GM23338 (cell line): ENCODE results near the gene PKD1L1.

Experiments used
- CREB1 ChIP-seq: fragments of 250-450 bp; sonication (Bioruptor Pico); IDR thresholded peaks from 2 replicates; pipeline ENCODE4 v1.5.0; 2020; ENCODE audit warnings: low read depth, mild to moderate bottlenecking, moderate library complexity
- ETS1 ChIP-seq: IDR thresholded peaks from 2 replicates; pipeline ENCODE4 v1.6.1; 2016; ENCODE audit warnings: antibody characterized with exemption
- EZH2 ChIP-seq: fragments of 200-600 bp; sonication (generic); IDR thresholded peaks from one replicate; pipeline ENCODE4 v1.8.0; 2017; ENCODE audit warnings: antibody characterized with exemption, mild to moderate bottlenecking, low read depth; ENCODE audit not compliant: unreplicated experiment
- EZH2phosphoT487 ChIP-seq: fragments of 200-600 bp; sonication (generic); IDR thresholded peaks from one replicate; pipeline ENCODE4 v1.8.1; 2018; ENCODE audit warnings: antibody characterized with exemption; ENCODE audit not compliant: unreplicated experiment
- JUNB ChIP-seq: IDR thresholded peaks from one replicate; pipeline ENCODE4 v1.6.1; 2016; ENCODE audit warnings: antibody characterized with exemption; ENCODE audit not compliant: unreplicated experiment
- POLR2AphosphoS5 ChIP-seq: IDR thresholded peaks from 2 replicates; pipeline ENCODE4 v1.6.1; 2016; ENCODE audit warnings: antibody characterized with exemption, low read depth
- REST ChIP-seq: IDR thresholded peaks from one replicate; pipeline ENCODE4 v1.6.1; 2018; ENCODE audit warnings: antibody characterized with exemption; ENCODE audit not compliant: unreplicated experiment
- TF ChIP-seq, protein P1 (sequence below), 2 experiments: fragments of 200-600 bp in 1 of 2; sonication (generic) in 1 of 2; conservative IDR thresholded peaks; 2 replicates each; pipeline versions ENCODE4 v1.5.1 to v1.6.1; 2016 to 2017; ENCODE audit warnings: antibody characterized with exemption in 2 of 2, low read depth in 2 of 2, mild to moderate bottlenecking in 2 of 2, moderate library complexity in 1 of 2

- TF ChIP-seq, protein P1, sequence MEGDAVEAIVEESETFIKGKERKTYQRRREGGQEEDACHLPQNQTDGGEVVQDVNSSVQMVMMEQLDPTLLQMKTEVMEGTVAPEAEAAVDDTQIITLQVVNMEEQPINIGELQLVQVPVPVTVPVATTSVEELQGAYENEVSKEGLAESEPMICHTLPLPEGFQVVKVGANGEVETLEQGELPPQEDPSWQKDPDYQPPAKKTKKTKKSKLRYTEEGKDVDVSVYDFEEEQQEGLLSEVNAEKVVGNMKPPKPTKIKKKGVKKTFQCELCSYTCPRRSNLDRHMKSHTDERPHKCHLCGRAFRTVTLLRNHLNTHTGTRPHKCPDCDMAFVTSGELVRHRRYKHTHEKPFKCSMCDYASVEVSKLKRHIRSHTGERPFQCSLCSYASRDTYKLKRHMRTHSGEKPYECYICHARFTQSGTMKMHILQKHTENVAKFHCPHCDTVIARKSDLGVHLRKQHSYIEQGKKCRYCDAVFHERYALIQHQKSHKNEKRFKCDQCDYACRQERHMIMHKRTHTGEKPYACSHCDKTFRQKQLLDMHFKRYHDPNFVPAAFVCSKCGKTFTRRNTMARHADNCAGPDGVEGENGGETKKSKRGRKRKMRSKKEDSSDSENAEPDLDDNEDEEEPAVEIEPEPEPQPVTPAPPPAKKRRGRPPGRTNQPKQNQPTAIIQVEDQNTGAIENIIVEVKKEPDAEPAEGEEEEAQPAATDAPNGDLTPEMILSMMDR (conservative IDR thresholded peaks at IDR 0.05; ENCODE audit: low read depth in 2 of 2): no peak
- no peak for TF ChIP-seq POLR2AphosphoS5
- no peak for TF ChIP-seq EZH2phosphoT487
- TF ChIP-seq REST: no peak
- TF ChIP-seq EZH2: no peak
- no peak for TF ChIP-seq CREB1
- TF ChIP-seq JUNB: no peak
- TF ChIP-seq ETS1: no peak
These were observed 51.4 kb downstream of the PKD1L1 start for GRCh38 chr7:47896809-47897423.
